ENCODE measurements around the gene ZNF740. TPM values are rescaled to one million over a fixed set of nuclear protein-coding genes. Genes with fewer than 3 reads are reported as not detected.

ZNF740 gene
- polyA plus RNA-seq, 1 of the 3 experiments (the other 2 are of a cell fraction): 14.6 TPM

- Histone ChIP-seq H3K4me2 (no peak overlapping the region), H3K9me2 (no peaks in the 10 kb centered on the region), H2AFZ (ENCODE audit: low read depth) (no peak overlapping the region), H3K4me3 (ENCODE audit: low read depth in 2 of 2, low read length in 1 of 2) (no peak overlapping the region), H3K27me3 (ENCODE audit: insufficient read depth) (no peaks in the 10 kb centered on the region), H3F3A (replicated peaks; ENCODE audit: insufficient read depth) (peaks cover 4% of the 10 kb centered on the region), H4K20me1 (ENCODE audit: insufficient read depth) (no peaks in the 10 kb centered on the region), H3K9me3 (no peaks in the 10 kb centered on the region), H3K4me1 (ENCODE audit: control insufficient read depth in 1 of 2, insufficient read depth in 2 of 2, low read depth in 1 of 2, low read length in 1 of 2) (no peaks in the 10 kb centered on the region; a peak in 1 of 4 replicates), H3K36me3 (replicated peaks in 1 of 2; ENCODE audit: control insufficient read depth in 1 of 2, insufficient read depth in 2 of 2, low read length in 1 of 2) (peaks cover 0 to 6% of the 10 kb centered on the region in 2 experiments), H3K79me2 (ENCODE audit: insufficient read depth) (no peaks in the 10 kb centered on the region), H3K27ac (ENCODE audit: low read depth in 2 of 2, low read length in 1 of 2) (no peak overlapping the region), H3K9ac (no peak overlapping the region)
- TF ChIP-seq MAX (IDR thresholded peaks at IDR 0.05; ENCODE audit: low read depth): no peak
- no peak for TF ChIP-seq MXI1 (IDR thresholded peaks at IDR 0.05; ENCODE audit: low read depth, low read length)
- TF ChIP-seq USF2 (IDR thresholded peaks at IDR 0.05; ENCODE audit: borderline replicate concordance, low read depth, low read length): no peak
- POLR2A ChIA-PET: no interaction called here
- no peak for DNase-seq
- CTCF ChIA-PET: interaction anchor here (1.3 to 9.5 kb wide), 6 partner anchors 8 to 130 kb away, joined by 3 to 181 read pairs (median 68); partner anchors contain the start of gene ITGB7
- WGBS (ENCODE audit: low lambda C conversion rate): 68% methylated on average over 1 of the region's 1 CpG
Measured at GRCh38 chr12:53194973-53195372, 14.5 kb downstream of the ZNF740 start.

- CTCF ChIA-PET: interaction anchor here (1.0 to 9.5 kb wide), 8 partner anchors 9 to 131 kb away, joined by 3 to 181 read pairs (median 40); partner anchors contain the start of genes CSAD, ITGB7 and ZNF740
- Histone ChIP-seq H4K20me1 (ENCODE audit: insufficient read depth) (no peaks in the 10 kb centered on the region), H3K4me3 (ENCODE audit: low read depth in 2 of 2, low read length in 1 of 2) (no peak overlapping the region), H3K27me3 (ENCODE audit: insufficient read depth) (no peaks in the 10 kb centered on the region), H3K27ac (ENCODE audit: low read depth in 2 of 2, low read length in 1 of 2) (no peak overlapping the region), H2AFZ (ENCODE audit: low read depth) (no peak overlapping the region), H3K9me2 (no peaks in the 10 kb centered on the region), H3K79me2 (ENCODE audit: insufficient read depth) (no peaks in the 10 kb centered on the region), H3K4me1 (ENCODE audit: control insufficient read depth in 1 of 2, insufficient read depth in 2 of 2, low read depth in 1 of 2, low read length in 1 of 2) (no peaks in the 10 kb centered on the region; a peak in 1 of 4 replicates), H3F3A (replicated peaks; ENCODE audit: insufficient read depth) (peaks cover 1% of the 10 kb centered on the region), H3K9me3 (no peaks in the 10 kb centered on the region), H3K9ac (no peak overlapping the region), H3K4me2 (no peak overlapping the region), H3K36me3 (replicated peaks in 1 of 2; ENCODE audit: control insufficient read depth in 1 of 2, insufficient read depth in 2 of 2, low read length in 1 of 2) (peaks cover 0 to 3% of the 10 kb centered on the region in 2 experiments)
- POLR2A ChIA-PET: no interaction called here
- no peak for DNase-seq
- WGBS (ENCODE audit: low lambda C conversion rate): 80% methylated on average over 6 of the region's 10 CpGs
- no peak for TF ChIP-seq SIN3A (IDR thresholded peaks at IDR 0.05; ENCODE audit: borderline replicate concordance, low read depth, low read length)
- TF ChIP-seq MXI1 (IDR thresholded peaks at IDR 0.05; ENCODE audit: low read depth, low read length): no peak
- TF ChIP-seq PBX3 (IDR thresholded peaks at IDR 0.05): no peak
- TF ChIP-seq RAD21 (IDR thresholded peaks at IDR 0.05; ENCODE audit: low read length): no peak
- no peak for TF ChIP-seq FOXM1 (IDR thresholded peaks at IDR 0.05; ENCODE audit: low read depth)
- TF ChIP-seq YY1 (IDR thresholded peaks at IDR 0.05; ENCODE audit: low read depth): no peak
- no peak for TF ChIP-seq NFIC (IDR thresholded peaks at IDR 0.05; ENCODE audit: borderline replicate concordance)
Measured at GRCh38 chr12:53195516-53196420, 15.2 kb downstream of the ZNF740 start.
